Measurements from ENCODE around the gene HYAL2. TPM values are rescaled to one million over a fixed set of nuclear protein-coding genes. Genes with fewer than 3 reads are reported as not detected.

Gene HYAL2
- total RNA-seq, 1 experiment from 2014 or later, result 122 TPM

DNA sequence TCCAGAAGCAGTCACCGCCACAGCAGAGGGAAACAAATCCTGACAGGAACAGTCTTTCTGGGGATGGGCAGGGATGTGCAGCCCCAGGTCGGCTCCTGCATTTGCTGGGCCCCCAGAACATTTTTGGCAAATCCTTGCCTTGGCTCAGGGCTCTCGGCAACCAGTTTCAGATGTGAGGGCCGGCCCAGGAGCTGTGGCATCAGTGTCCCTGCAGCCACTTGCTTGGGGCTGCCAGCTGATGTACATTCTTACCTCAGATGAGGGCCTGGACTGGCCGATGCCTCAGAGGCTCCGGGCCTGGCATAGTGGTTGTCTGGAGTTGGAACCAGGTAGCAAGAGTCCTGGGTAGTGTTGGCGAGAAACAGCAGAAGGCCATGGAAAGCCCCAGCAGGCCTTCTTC lies 32.3 kb upstream of the HYAL2 start:
- DNase-seq, result no peak
- H3K36me3 ChIP-seq (replicated peaks; ENCODE audit: control insufficient read depth, insufficient read depth, low read length), result peaks cover 13% of the 10 kb centered on the region
- no peak overlapping the region for H3K4me3 ChIP-seq (ENCODE audit: insufficient read depth, low read depth, low read length)
- H3K27me3 ChIP-seq (ENCODE audit: control insufficient read depth, insufficient read depth, low read length), result no peaks in the 10 kb centered on the region

DNA sequence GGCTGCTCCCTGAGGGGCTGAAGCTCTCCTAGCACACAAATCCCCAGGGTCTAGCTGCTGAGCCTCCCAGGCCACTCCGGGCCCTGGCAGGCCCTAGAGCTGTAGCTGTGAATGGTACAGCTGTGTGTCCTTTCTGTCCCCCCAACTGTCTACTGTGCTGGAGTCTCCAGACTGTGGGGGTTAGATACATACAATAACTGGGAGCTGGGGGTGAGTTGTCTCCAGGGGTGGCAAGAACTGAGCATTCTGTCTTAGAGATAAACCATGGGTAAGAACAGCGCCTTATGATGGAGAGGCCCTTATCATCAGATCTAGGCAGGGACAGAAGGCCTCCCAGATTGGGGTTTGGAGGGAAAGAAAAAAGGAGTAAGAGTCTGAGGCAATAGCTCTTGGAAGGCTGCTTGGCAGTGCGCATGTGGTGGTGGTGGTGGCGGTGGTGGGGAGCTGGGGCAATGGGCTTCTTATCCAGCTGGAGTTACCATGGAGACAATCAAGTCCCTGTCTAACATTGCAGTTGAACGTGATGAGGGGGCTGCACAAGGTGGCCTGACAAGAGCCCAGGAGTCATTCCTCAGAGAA lies 31.7 kb upstream of the HYAL2 start:
- Histone ChIP-seq H3K27me3 (ENCODE audit: control insufficient read depth, insufficient read depth, low read length) (no peaks in the 10 kb centered on the region), H3K36me3 (replicated peaks; ENCODE audit: control insufficient read depth, insufficient read depth, low read length) (peaks cover 13% of the 10 kb centered on the region)

DNA sequence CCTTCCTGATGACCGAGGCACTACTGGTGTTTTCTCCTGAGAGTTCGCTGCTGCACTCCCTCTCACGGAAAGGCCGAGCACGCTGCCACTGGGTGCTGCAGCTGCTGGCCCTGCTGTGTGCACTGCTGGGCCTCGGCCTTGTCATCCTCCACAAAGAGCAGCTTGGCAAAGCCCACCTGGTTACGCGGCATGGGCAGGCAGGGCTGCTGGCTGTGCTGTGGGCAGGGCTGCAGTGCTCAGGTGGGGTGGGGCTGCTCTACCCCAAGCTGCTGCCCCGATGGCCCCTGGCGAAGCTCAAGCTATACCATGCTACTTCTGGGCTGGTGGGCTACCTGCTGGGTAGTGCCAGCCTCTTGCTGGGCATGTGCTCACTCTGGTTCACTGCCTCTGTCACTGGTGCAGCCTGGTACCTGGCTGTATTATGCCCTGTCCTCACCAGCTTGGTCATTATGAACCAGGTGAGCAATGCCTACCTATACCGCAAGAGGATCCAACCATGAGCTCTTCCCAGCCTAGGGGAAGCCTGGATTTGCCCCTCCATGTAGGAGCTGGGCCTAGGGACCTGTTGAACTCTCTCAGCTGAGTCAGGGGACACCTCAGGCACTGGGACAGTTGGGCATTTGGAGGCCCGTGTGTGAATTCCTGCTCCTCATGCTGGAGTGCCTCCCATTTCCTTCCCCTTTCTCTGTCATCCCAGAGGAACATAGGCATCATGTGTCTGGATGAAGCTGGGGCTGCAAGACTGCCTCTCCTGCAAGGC lies 30.9 kb upstream of the HYAL2 start:
- Histone ChIP-seq H3K27me3 (ENCODE audit: control insufficient read depth, insufficient read depth, low read length) (no peaks in the 10 kb centered on the region), H3K4me3 (ENCODE audit: insufficient read depth, low read depth, low read length) (no peak overlapping the region), H3K36me3 (replicated peaks; ENCODE audit: control insufficient read depth, insufficient read depth, low read length) (peaks cover 16% of the 10 kb centered on the region)
- DNase-seq, result no peak

More for the DNA sequence above, 31.7 kb upstream of the HYAL2 start:
- no peak for DNase-seq
- H3K4me3 ChIP-seq (ENCODE audit: insufficient read depth, low read depth, low read length), result no peak overlapping the region

DNA sequence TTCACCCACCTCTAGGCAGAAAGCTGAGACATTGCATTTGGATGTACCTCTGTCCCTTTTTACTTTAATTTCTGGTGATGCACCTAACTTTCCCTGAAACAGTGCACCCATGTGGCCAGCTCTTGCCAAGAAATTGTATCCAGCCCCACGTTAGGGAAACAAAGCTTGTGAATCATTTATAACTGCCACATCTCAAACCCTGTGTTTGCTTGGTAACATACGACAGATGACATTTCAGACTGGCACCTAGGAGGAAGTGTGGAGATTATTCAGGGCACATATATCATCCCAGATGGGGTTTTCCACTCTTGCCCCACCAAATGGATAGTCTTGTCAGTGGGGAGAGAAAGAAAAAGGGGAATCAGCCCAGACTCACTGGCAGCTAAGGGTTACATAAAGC lies 30.2 kb upstream of the HYAL2 start:
- Histone ChIP-seq H3K27me3 (ENCODE audit: control insufficient read depth, insufficient read depth, low read length) (no peaks in the 10 kb centered on the region), H3K4me3 (ENCODE audit: insufficient read depth, low read depth, low read length) (no peak overlapping the region), H3K36me3 (replicated peaks; ENCODE audit: control insufficient read depth, insufficient read depth, low read length) (peaks cover 20% of the 10 kb centered on the region)
- peak; percentile 60 for DNase-seq

DNA sequence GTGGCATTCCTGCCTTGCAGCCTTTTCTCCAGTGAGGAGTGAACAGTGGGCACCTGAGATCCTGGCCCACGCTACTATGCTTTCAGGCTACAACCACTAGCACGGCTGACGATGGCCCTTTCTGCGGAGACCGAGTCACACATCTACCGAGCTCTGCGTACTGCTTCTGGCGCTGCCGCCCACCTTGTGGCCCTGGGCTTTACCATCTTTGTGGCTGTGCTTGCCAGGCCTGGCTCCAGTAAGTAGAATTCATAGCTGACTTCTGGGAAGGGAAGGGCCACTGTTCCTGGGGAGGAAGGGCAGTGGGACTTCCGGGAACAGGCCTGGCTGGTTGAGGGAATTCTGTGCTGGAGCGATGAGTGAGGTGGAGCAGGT lies 28.8 kb upstream of the HYAL2 start:
- peaks cover 3% of the 10 kb centered on the region; the same call in 1 of the 2 replicates for H3K27me3 ChIP-seq (ENCODE audit: control insufficient read depth, insufficient read depth, low read length)
- no peak for DNase-seq

DNA sequence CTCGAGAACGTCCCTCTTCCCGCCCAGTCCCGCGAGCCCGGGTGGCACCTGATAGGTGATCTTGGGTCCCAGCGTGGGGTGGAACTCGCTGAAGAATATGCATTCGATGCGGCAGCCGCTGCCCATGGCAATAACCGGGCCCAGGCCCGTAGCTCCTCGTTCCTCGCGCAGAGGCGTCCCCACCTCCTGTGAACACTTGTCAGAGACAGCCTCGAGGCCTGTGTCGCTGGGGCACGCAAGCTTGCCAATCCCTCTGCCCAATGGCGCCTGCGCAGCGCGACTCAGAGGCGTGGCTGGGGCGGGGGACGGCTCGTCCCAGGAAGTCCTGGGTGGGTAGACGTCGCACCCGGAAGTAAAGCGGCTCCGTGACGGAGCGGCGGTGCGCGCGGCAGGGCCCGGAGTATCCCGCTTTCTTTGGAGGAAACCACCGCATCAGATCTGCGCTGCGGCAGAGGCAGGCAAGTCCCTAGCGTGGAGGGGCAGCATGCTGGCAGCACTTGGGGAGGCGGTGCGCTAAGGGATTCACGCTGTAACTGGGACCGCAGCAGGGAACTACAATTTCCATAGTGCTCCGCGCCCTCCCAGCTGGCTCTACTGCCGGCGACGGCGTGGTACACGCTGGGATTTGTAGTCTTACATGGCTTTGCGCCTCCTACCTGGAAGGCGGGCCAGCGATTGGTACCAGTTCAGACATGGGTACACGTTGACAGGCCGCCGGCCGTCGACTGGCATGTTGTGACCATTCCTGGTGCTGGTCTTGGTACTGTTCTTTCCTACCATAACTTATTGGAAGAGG lies 28.2 kb upstream of the HYAL2 start, which contains the start of the genes CYB561D2 and NPRL2:
Gene CYB561D2 (plus strand): TSS at position 336 of the 796 bp plus-strand sequence. CDS start 572 bp downstream, outside the sequence.
Gene NPRL2 (minus strand): TSS at position 249 of the 796 bp plus-strand sequence. CDS start 123 bp downstream, at position 126.
- DNase-seq, result peak; percentile 98
- Histone ChIP-seq H3K27me3 (ENCODE audit: control insufficient read depth, insufficient read depth, low read length) (peaks cover 6% of the 10 kb centered on the region), H3K4me3 (ENCODE audit: insufficient read depth, low read depth, low read length) (peak within 1 kb of the TSS; percentile 92), H3K36me3 (replicated peaks; ENCODE audit: control insufficient read depth, insufficient read depth, low read length) (peaks cover 15% of the 10 kb centered on the region)

More for the DNA sequence above, 28.8 kb upstream of the HYAL2 start:
- H3K36me3 ChIP-seq (replicated peaks; ENCODE audit: control insufficient read depth, insufficient read depth, low read length), result peaks cover 18% of the 10 kb centered on the region
- H3K4me3 ChIP-seq (ENCODE audit: insufficient read depth, low read depth, low read length), result peak overlapping the region; percentile 92

DNA sequence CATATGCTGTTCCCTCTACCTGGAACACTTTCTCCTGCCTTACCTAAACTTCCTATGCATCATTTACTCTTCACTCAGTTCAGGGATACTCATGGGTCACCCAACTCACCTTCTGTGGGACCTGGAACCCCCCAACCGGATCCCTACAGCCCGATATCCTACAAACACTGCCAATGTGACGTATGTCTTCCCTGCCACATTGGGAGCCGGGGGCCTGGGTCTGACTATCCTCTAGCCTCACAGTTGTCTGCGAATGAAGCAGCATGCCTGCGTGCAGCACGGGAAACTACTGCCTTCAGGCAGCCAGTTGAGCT lies 27.6 kb upstream of the HYAL2 start:
- Histone ChIP-seq H3K4me3 (ENCODE audit: insufficient read depth, low read depth, low read length) (peak overlapping the region; percentile 92), H3K36me3 (replicated peaks; ENCODE audit: control insufficient read depth, insufficient read depth, low read length) (peaks cover 15% of the 10 kb centered on the region), H3K27me3 (ENCODE audit: control insufficient read depth, insufficient read depth, low read length) (peaks cover 10% of the 10 kb centered on the region)
- no peak for DNase-seq

DNA sequence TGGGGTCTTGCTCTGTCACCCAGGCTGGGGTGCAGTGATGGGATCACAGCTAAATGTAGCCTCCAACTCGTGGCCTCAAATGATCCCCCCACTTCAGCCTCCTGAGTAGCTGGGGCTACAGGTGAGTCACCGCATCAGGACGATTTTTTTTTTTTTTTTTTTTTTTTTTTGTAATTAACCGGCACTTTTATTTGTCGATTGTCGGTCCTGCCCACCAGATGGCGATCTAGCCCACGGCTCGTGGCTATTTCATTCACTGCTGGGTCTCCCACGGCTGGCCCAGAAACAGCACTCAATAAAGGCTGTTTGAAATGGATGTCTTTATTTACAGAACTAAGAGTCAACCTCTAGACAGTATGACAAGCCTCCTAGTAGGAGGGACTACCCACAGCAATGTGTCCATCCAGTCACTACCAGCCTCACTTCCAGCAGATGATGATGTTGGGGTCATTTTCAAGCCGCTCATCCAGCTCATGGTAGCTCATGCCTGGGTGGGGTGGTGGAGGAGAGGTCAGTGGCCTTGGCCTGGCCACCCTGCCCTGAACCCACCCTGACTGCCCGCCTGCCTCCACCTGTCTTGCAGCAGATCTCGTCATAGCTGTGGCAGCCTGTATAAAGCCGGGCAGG lies 24.8 kb upstream of the HYAL2 start:
- peak; percentile 88 for DNase-seq
- H3K4me3 ChIP-seq (ENCODE audit: insufficient read depth, low read depth, low read length), result no peak overlapping the region
- peaks cover 8% of the 10 kb centered on the region for H3K36me3 ChIP-seq (replicated peaks; ENCODE audit: control insufficient read depth, insufficient read depth, low read length)
- H3K27me3 ChIP-seq (ENCODE audit: control insufficient read depth, insufficient read depth, low read length), result peaks cover 24% of the 10 kb centered on the region

DNA sequence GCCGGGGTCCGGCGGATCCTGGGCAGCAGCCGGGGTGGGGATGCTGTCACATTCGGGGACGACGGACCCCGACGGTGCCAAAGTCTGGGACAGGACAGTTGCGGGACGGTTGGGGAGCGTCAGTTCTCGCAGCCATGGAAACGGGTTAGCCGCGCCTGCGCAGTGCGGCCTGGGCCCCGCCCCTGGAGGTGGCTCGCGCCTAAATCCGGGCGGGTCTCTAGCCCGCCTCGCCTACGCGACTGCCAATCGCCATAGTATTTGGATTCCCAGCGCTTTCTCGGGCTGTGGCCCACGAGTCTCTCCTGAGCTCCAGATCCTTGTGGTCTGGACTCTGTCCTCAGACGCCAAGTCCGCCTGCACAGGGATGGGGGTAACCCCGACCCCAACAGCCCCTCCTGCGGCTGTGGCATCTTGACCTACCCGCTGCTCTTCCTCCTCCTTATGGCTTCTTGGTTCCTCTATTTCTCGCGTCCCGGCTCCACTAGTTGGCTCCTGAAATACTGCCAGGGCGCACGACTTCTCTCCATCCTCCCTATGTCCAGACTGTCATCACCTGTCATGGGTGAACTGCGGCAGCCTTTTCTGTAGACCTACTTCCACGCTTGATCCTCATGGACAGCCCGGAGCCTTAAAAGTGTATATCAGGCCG lies 23.2 kb upstream of the HYAL2 start, which contains the start of gene ZMYND10:
Gene ZMYND10 (minus strand): TSS at position 147 of the 649 bp plus-strand sequence. CDS start 153 bp downstream, outside the sequence.
- DNase-seq, result peak; percentile 100
- Histone ChIP-seq H3K36me3 (replicated peaks; ENCODE audit: control insufficient read depth, insufficient read depth, low read length) (peaks cover 8% of the 10 kb centered on the region), H3K4me3 (ENCODE audit: insufficient read depth, low read depth, low read length) (peak within 1 kb of the TSS; percentile 47), H3K27me3 (ENCODE audit: control insufficient read depth, insufficient read depth, low read length) (peaks cover 36% of the 10 kb centered on the region)

DNA sequence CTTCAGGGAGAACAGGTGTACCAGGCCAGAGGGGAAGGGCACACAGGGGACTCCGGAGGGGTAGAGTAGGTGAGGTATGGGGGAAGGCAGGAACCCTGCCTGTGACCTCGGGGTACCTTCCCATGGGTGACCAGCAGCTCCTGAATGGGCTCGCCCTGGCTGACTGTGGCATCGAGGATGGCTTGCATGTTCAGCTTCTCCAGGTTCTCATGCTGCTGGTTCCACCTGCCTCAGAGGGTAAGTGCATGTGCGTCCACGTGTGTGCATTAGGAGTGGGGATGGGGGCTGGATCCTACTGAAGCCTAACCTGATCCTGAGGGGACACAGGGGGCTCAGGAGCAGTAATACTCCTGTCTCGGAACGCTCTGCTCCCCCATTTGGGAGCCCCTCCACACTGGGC lies 22.5 kb upstream of the HYAL2 start:
- Histone ChIP-seq H3K27me3 (ENCODE audit: control insufficient read depth, insufficient read depth, low read length) (peaks cover 43% of the 10 kb centered on the region), H3K36me3 (replicated peaks; ENCODE audit: control insufficient read depth, insufficient read depth, low read length) (peaks cover 8% of the 10 kb centered on the region), H3K4me3 (ENCODE audit: insufficient read depth, low read depth, low read length) (no peak overlapping the region)
- no peak for DNase-seq

DNA sequence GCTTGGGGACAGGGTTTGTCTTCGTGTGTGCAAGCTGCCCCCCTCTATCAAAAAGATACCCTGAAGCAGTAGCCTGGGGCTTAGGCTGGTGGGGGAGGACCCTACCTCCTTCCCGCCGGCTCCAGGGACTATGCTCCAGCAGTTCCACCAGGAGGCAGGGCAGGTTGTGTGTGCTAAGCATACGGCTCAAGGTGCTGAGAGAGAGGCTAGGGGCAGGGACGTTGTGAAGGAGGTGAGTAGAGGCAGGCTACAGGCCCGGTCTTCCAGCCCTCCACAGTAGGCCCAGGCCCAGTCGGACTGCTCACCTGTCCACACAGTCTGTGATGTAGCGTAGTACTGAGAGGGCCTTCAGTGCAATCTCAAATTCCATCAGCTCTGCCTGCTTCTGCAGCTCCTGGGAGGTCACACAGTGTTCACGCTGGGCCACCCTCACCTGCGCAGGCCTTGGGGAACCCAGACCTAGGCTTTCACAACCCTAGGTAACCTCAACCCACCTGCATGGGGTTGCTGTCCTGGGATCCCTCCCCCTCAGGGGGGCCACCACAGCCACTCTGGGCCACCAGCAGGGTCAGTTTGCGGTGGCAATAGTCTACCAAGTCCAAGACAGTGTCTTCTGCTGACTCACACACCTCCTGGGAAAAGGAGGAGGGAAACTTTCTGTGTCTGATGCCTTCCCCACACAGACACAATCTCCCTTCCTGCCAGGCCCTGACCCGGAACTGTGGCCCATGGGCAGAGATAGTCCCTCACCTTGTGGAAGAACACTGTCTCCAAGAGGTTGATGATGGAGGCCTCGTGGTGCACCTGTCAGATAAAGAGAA lies 20.5 kb upstream of the HYAL2 start:
- no peak overlapping the region for H3K4me3 ChIP-seq (ENCODE audit: insufficient read depth, low read depth, low read length)
- peaks cover 53% of the 10 kb centered on the region for H3K27me3 ChIP-seq (ENCODE audit: control insufficient read depth, insufficient read depth, low read length)
- peaks cover 3% of the 10 kb centered on the region; the same call in 1 of the 2 replicates for H3K36me3 ChIP-seq (replicated peaks; ENCODE audit: control insufficient read depth, insufficient read depth, low read length)
- peak; percentile 83 for DNase-seq

DNA sequence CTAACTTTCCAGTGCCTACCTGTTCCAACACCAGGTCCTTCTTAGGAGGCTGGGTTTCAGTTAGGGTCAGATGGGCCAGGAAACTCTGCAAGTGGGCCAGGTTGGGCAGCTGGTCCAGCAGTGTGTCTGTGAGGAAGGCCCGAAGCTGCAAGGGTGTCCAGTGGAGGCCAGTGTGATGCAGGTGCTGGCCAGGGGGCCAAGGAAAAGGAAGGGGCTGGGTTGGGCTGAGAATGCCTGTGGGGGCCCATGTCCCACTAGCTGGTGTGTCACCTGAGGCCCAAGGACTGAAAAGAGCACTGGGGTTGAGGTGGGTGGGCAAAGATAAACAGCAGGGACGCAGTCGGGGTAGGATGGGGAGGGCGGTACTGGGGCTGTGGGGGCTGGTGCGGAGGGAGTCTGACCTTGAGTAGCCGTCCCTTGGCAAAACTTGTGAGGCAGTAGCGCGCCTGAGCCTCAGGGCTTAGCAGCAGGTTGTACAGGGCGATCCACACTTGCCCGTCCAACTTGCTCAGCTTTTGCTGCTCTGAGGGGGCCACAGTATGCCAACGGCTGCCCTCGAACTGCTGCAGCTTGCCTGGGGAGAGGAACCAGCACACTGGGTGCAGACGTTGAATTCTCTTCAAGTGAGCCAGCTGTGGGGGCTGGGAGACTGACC lies 19.6 kb upstream of the HYAL2 start:
- no peak for DNase-seq
- Histone ChIP-seq H3K27me3 (ENCODE audit: control insufficient read depth, insufficient read depth, low read length) (peaks cover 53% of the 10 kb centered on the region), H3K4me3 (ENCODE audit: insufficient read depth, low read depth, low read length) (no peak overlapping the region), H3K36me3 (replicated peaks; ENCODE audit: control insufficient read depth, insufficient read depth, low read length) (no peaks in the 10 kb centered on the region)

DNA sequence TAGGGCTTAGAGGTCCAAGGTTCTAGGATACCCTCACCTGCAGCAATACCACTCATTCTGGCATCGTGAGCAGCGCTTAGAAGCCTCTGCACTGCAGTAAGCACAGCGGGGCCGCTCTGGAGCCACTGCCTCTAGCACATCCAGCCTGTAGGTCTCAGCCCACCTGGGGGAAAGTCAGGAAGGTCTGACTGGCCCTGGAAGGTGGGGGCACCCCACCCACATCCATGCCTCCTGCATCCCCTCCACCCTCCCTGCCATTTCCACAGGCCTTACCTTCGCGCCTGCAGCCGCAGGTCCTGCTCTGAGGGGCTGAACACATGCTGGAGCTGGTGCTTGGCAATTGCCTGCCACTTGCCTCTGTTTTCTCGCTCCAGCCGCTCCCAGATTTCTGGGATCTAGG lies 19.0 kb upstream of the HYAL2 start:
- Histone ChIP-seq H3K36me3 (replicated peaks; ENCODE audit: control insufficient read depth, insufficient read depth, low read length) (no peaks in the 10 kb centered on the region), H3K4me3 (ENCODE audit: insufficient read depth, low read depth, low read length) (no peak overlapping the region), H3K27me3 (ENCODE audit: control insufficient read depth, insufficient read depth, low read length) (peaks cover 53% of the 10 kb centered on the region)
- DNase-seq, result peak; percentile 56

Measured in H7 (cell line).